Measurements from ENCODE around the gene LBHD2.
A peak's percentile ranks its signal among the peaks of the same experiment; 100 is the strongest.

The LBHD2 gene

DNA sequence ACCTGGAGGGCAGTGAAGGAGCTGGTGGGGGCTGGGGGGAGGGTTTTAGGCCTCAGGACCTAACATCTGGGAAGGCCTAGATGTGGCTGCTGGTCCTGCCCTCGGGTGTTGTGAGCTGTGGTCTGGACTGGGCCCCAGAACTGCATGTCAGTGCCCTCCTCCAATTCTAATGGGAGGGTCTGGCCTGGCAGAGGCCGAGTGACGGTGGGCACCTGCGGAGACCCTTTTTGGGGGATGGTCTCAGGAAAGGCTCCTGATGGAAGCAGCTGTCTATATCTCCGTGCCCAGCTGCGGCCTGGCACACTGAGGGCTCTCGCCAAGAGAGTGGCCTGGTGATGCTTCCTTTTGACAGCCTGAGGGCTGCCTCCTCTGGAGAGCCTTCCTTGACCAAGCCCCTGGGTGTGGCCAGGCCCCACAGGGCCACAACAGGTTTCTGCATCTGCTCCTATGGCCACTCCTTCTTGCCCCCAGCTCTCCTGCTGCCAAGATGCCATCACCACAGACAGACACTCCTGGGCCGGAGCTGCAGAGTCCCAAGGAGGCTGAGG, 15.8 kb downstream of the LBHD2 start:
- H3K4me3 ChIP-seq (ENCODE audit: low read length) = no peak overlapping the region
- WGBS (ENCODE audit: extremely low coverage, insufficient coverage, low lambda C conversion rate) = no CpG with 5 or more reads among the region's 8 CpGs
- no peak overlapping the region for H4K8ac ChIP-seq (ENCODE audit: low read depth, low read length)
- no peak overlapping the region for H2BK15ac ChIP-seq (replicated peaks; ENCODE audit: low read depth)
- no peaks in the 10 kb centered on the region for H3K79me1 ChIP-seq (ENCODE audit: low read length)
- no peak overlapping the region for H2AK5ac ChIP-seq (ENCODE audit: low read length)
- H3K79me2 ChIP-seq (ENCODE audit: control insufficient read depth, insufficient read depth, low read length) = no peaks in the 10 kb centered on the region
- H3K4me1 ChIP-seq (ENCODE audit: control insufficient read depth, low read depth, low read length) = peaks cover 2% of the 10 kb centered on the region
- DNase-seq = no peak
- no peak overlapping the region for H3K23ac ChIP-seq (ENCODE audit: low read length)
- no peak overlapping the region for H3K4ac ChIP-seq (ENCODE audit: low read depth, low read length)
- no peak overlapping the region for H3K4me2 ChIP-seq (ENCODE audit: low read length)
- no peak overlapping the region for H2BK5ac ChIP-seq (ENCODE audit: low read length)
- no peak overlapping the region for H3K18ac ChIP-seq (ENCODE audit: low read length)
- H2BK120ac ChIP-seq (ENCODE audit: low read depth, low read length) = no peak overlapping the region
- H3K27me3 ChIP-seq (ENCODE audit: insufficient read depth, low read length, poor library complexity) = peaks cover 8% of the 10 kb centered on the region
- no peak overlapping the region for H3K9ac ChIP-seq (ENCODE audit: low read length)
- no peak overlapping the region for H3K27ac ChIP-seq (ENCODE audit: low read depth, low read length)
- no peak overlapping the region for H3K56ac ChIP-seq (ENCODE audit: low read length)
- no peak overlapping the region for H4K5ac ChIP-seq (ENCODE audit: low read length)
- no peaks in the 10 kb centered on the region for H3K36me3 ChIP-seq (ENCODE audit: control insufficient read depth, insufficient read depth, low read length)

DNA sequence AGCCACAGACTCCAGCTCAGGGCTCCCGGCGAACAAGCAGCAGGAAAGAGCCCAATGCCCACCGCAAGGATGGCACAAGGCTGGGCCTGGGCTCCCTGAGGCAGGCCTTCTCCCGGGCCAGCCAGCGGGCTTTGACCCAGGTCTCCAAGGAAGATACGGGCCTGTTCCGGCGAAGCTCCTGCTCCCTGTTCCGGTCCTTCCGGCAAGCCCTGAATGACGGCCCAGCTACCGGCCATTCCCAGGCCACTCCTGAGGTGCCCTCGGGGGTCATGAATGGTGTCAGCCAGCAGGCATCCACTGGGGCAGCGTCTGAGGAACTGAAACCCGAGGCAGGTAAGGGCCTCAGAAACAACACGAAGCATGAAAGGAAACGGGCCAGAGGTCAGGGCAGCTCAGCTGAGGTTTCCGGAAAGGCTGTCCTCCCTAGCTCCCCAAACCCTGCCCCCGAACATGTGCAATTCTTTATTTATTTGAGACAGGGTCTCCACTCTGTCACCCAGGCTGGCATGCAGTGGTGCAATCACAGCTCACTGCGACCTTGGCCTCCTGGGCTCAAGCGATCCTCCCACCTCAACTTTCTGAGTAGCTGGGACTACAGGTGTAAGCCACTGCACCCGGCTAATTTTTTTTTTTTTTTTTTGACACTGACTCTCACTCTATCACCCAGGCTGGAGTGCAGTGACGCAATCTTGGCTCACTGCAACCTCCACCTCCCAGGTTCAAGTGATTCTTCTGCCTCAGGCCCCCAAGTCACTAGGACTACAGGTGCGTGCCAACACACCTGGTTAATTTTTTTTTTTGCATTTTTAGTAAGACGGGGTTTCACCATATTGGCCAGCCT, 16.5 kb downstream of the LBHD2 start:
- Histone ChIP-seq H3K27ac (ENCODE audit: low read depth, low read length) (no peak overlapping the region), H4K8ac (ENCODE audit: low read depth, low read length) (no peak overlapping the region), H3K9ac (ENCODE audit: low read length) (no peak overlapping the region), H3K27me3 (ENCODE audit: insufficient read depth, low read length, poor library complexity) (peaks cover 8% of the 10 kb centered on the region), H3K79me2 (ENCODE audit: control insufficient read depth, insufficient read depth, low read length) (no peaks in the 10 kb centered on the region), H2BK5ac (ENCODE audit: low read length) (no peak overlapping the region), H3K36me3 (ENCODE audit: control insufficient read depth, insufficient read depth, low read length) (no peaks in the 10 kb centered on the region), H3K79me1 (ENCODE audit: low read length) (no peaks in the 10 kb centered on the region), H2BK15ac (replicated peaks; ENCODE audit: low read depth) (no peak overlapping the region), H2BK120ac (ENCODE audit: low read depth, low read length) (no peak overlapping the region), H3K4me2 (ENCODE audit: low read length) (no peak overlapping the region), H3K4me3 (ENCODE audit: low read length) (no peak overlapping the region), H3K23ac (ENCODE audit: low read length) (no peak overlapping the region), H2AK5ac (ENCODE audit: low read length) (no peak overlapping the region), H3K56ac (ENCODE audit: low read length) (no peak overlapping the region), H3K4me1 (ENCODE audit: control insufficient read depth, low read depth, low read length) (peaks cover 2% of the 10 kb centered on the region), H3K4ac (ENCODE audit: low read depth, low read length) (no peak overlapping the region), H3K18ac (ENCODE audit: low read length) (no peak overlapping the region), H4K5ac (ENCODE audit: low read length) (no peak overlapping the region)
- no CpG with 5 or more reads among the region's 25 CpGs for WGBS (ENCODE audit: extremely low coverage, insufficient coverage, low lambda C conversion rate)
- no peak for DNase-seq

DNA sequence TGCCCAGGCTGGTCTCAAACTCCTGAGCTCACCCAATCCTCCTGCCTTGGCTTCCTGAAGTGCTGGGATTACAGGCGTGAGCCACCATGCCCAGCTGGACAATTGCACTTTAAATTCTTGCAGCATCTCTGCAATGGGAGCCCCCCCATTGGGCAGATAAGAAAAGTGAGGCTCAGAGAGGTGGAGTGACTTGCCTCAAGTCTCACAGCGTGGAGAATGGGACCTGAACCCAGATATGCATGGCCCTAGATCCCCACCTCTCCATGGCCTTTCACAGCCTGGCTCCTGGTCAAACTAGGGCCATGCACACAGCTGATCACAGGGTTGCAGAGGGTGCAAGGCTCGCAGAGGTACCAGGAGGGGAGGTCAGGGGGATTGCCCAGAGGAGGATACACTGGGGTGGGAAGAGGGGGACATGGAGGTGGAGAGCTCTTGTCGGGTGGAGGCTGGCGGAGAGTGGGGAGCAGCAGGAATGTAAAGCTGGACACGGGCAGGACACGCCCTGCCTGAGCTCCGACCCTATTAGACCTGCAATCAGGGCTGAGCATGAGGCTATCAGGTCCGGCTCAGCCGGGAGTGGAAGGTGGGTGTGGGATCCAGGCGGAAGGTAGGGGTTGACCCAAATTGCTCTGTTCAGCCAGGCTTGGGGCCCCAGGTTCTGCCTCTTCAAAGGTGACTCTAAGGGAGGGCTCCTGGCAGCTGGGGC, 17.4 kb downstream of the LBHD2 start:
- no peak overlapping the region for H2BK15ac ChIP-seq (replicated peaks; ENCODE audit: low read depth)
- H3K27me3 ChIP-seq (ENCODE audit: insufficient read depth, low read length, poor library complexity) = peaks cover 8% of the 10 kb centered on the region
- no peak for DNase-seq
- no peak overlapping the region for H3K4me2 ChIP-seq (ENCODE audit: low read length)
- WGBS (ENCODE audit: extremely low coverage, insufficient coverage, low lambda C conversion rate) = no CpG with 5 or more reads among the region's 11 CpGs
- H2AK5ac ChIP-seq (ENCODE audit: low read length) = no peak overlapping the region
- H3K56ac ChIP-seq (ENCODE audit: low read length) = no peak overlapping the region
- H3K79me1 ChIP-seq (ENCODE audit: low read length) = no peaks in the 10 kb centered on the region
- H4K5ac ChIP-seq (ENCODE audit: low read length) = no peak overlapping the region
- H3K79me2 ChIP-seq (ENCODE audit: control insufficient read depth, insufficient read depth, low read length) = no peaks in the 10 kb centered on the region
- peaks cover 2% of the 10 kb centered on the region for H3K4me1 ChIP-seq (ENCODE audit: control insufficient read depth, low read depth, low read length)
- H4K8ac ChIP-seq (ENCODE audit: low read depth, low read length) = no peak overlapping the region
- H3K4ac ChIP-seq (ENCODE audit: low read depth, low read length) = no peak overlapping the region
- no peak overlapping the region for H3K4me3 ChIP-seq (ENCODE audit: low read length)
- H2BK5ac ChIP-seq (ENCODE audit: low read length) = no peak overlapping the region
- H3K9ac ChIP-seq (ENCODE audit: low read length) = no peak overlapping the region
- H3K18ac ChIP-seq (ENCODE audit: low read length) = no peak overlapping the region
- no peaks in the 10 kb centered on the region for H3K36me3 ChIP-seq (ENCODE audit: control insufficient read depth, insufficient read depth, low read length)
- H3K27ac ChIP-seq (ENCODE audit: low read depth, low read length) = no peak overlapping the region
- H2BK120ac ChIP-seq (ENCODE audit: low read depth, low read length) = no peak overlapping the region
- H3K23ac ChIP-seq (ENCODE audit: low read length) = no peak overlapping the region

DNA sequence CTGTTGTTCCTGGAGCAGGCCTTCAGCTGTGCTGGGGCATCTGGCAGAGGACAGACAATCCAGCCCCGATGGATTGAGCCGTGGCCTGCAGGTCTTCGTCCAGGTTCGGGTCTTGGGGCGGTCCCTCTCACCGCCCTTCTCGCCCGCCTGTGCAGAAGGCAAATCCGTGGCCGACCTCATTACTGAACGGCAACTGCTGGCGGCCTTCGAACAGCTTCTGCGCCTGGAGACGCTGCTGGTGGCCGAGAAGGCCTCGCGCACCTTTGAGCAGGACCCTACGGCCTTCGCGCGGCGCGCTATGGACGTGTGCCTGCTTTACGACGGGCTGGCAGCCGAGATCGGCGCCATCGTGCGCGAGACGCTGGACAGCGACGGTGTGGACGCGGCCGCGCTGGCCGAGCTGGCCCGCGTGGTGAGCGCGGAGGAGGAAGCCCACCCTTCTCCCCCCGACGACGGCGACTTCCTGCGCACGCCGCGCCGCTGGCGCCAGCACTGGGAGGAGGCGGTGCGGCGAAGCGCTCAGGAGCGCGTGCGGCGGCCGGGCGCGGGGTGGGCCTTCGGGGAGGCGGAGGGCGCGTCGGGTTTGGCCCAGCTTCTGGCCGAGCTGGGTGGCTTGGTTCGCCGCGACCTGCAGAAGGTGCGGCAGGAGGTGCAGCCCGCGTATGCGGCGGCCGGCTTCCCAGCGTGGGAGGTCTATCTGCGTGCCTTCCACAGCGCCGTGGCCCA, 18.1 kb downstream of the LBHD2 start:
- Histone ChIP-seq H3K27ac (ENCODE audit: low read depth, low read length) (no peak overlapping the region), H3K27me3 (ENCODE audit: insufficient read depth, low read length, poor library complexity) (peaks cover 8% of the 10 kb centered on the region), H3K79me2 (ENCODE audit: control insufficient read depth, insufficient read depth, low read length) (no peaks in the 10 kb centered on the region), H3K18ac (ENCODE audit: low read length) (no peak overlapping the region), H4K8ac (ENCODE audit: low read depth, low read length) (no peak overlapping the region), H3K23ac (ENCODE audit: low read length) (no peak overlapping the region), H2BK15ac (replicated peaks; ENCODE audit: low read depth) (no peak overlapping the region), H3K4me3 (ENCODE audit: low read length) (no peak overlapping the region), H2BK5ac (ENCODE audit: low read length) (no peak overlapping the region), H3K36me3 (ENCODE audit: control insufficient read depth, insufficient read depth, low read length) (no peaks in the 10 kb centered on the region), H4K5ac (ENCODE audit: low read length) (no peak overlapping the region), H3K9ac (ENCODE audit: low read length) (no peak overlapping the region), H2AK5ac (ENCODE audit: low read length) (no peak overlapping the region), H2BK120ac (ENCODE audit: low read depth, low read length) (no peak overlapping the region), H3K4me1 (ENCODE audit: control insufficient read depth, low read depth, low read length) (peaks cover 2% of the 10 kb centered on the region), H3K79me1 (ENCODE audit: low read length) (no peaks in the 10 kb centered on the region), H3K4me2 (ENCODE audit: low read length) (no peak overlapping the region), H3K4ac (ENCODE audit: low read depth, low read length) (no peak overlapping the region), H3K56ac (ENCODE audit: low read length) (no peak overlapping the region)
- no CpG with 5 or more reads among the region's 85 CpGs for WGBS (ENCODE audit: extremely low coverage, insufficient coverage, low lambda C conversion rate)
- no peak for DNase-seq

DNA sequence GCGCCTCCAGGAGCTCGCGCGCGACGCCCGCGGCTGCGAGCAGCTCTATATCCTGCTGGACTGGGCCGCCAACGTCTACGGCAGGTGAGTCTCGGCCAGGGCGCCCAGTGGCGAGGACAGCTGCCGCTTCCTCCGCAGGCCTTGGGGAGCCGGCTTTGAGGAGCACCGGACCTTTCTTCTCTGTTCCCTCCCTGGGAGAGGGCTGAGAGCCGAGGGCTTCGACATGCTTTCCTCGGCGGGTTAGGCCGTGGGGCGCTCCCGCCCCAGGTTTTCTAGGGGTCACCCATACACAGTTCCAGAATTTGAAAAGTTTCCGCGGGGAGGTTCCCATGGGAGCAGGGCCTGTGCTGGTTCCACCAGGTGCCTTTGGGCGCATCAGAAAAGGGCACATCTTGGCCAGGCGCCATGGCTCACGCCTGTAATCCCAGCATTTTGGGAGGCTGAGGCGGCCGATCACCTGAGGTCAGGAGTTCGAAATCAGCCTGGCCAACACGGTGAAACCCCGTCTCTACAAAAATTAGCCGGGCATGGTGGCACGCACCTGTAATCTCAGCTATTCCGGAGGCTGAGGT, 18.8 kb downstream of the LBHD2 start:
- no peaks in the 10 kb centered on the region for H3K36me3 ChIP-seq (ENCODE audit: control insufficient read depth, insufficient read depth, low read length)
- no peak overlapping the region for H2BK120ac ChIP-seq (ENCODE audit: low read depth, low read length)
- no peak overlapping the region for H3K4me2 ChIP-seq (ENCODE audit: low read length)
- H3K18ac ChIP-seq (ENCODE audit: low read length) = no peak overlapping the region
- no peak overlapping the region for H3K56ac ChIP-seq (ENCODE audit: low read length)
- H3K79me2 ChIP-seq (ENCODE audit: control insufficient read depth, insufficient read depth, low read length) = no peaks in the 10 kb centered on the region
- H4K8ac ChIP-seq (ENCODE audit: low read depth, low read length) = no peak overlapping the region
- H2BK15ac ChIP-seq (replicated peaks; ENCODE audit: low read depth) = no peak overlapping the region
- H3K4me1 ChIP-seq (ENCODE audit: control insufficient read depth, low read depth, low read length) = peaks cover 2% of the 10 kb centered on the region
- H3K4ac ChIP-seq (ENCODE audit: low read depth, low read length) = no peak overlapping the region
- no peak overlapping the region for H3K27ac ChIP-seq (ENCODE audit: low read depth, low read length)
- no peak overlapping the region for H3K4me3 ChIP-seq (ENCODE audit: low read length)
- H3K9ac ChIP-seq (ENCODE audit: low read length) = no peak overlapping the region
- no peak overlapping the region for H2BK5ac ChIP-seq (ENCODE audit: low read length)
- no peak for DNase-seq
- H4K5ac ChIP-seq (ENCODE audit: low read length) = no peak overlapping the region
- peaks cover 8% of the 10 kb centered on the region for H3K27me3 ChIP-seq (ENCODE audit: insufficient read depth, low read length, poor library complexity)
- no peak overlapping the region for H2AK5ac ChIP-seq (ENCODE audit: low read length)
- peak overlapping the region; percentile 80 for H3K23ac ChIP-seq (ENCODE audit: low read length)
- no CpG with 5 or more reads among the region's 39 CpGs for WGBS (ENCODE audit: extremely low coverage, insufficient coverage, low lambda C conversion rate)
- no peaks in the 10 kb centered on the region for H3K79me1 ChIP-seq (ENCODE audit: low read length)

Measured in mesendoderm (in vitro differentiated cells).